Measurements from ENCODE around the gene N4BP3. TPM values are rescaled to one million over a fixed set of nuclear protein-coding genes. Genes with fewer than 3 reads are reported as not detected.

Gene N4BP3
- total RNA-seq, 3 donors from 2014 or later: 0.32 to 9.8 (median 4.9) TPM

GRCh38 chr5:178080056-178080455, 33.3 kb upstream of the N4BP3 start:
- Histone ChIP-seq H3K27me3 (peaks cover 0 to 7% of the 10 kb centered on the region in 2 donors), H3K4me3 (no peak overlapping the region), H3K9me3 (no peaks in the 10 kb centered on the region), H3K4me1 (no peaks in the 10 kb centered on the region), H3K36me3 (no peaks in the 10 kb centered on the region), H3K27ac (peak overlapping the region; percentile 48 to 68)
- intact Hi-C loops (cut with DNase I; ENCODE audit: low total_unique reads): loop anchor here (10.0 kb wide), 1 partner anchor 445 kb away; no protein-coding TSS in a partner anchor
- no peak for DNase-seq (ENCODE audit: low spot score in 2 of 2)
- TF ChIP-seq POLR2A (IDR thresholded peaks at IDR 0.05): no peak
- TF ChIP-seq CTCF (IDR thresholded peaks at IDR 0.05): no peak
- no peak for TF ChIP-seq POLR2AphosphoS5 (IDR thresholded peaks at IDR 0.05)

- intact Hi-C loops (cut with DNase I; ENCODE audit: low total_unique reads): loop anchor here (10.0 kb wide), 1 partner anchor 446 kb away; no protein-coding TSS in a partner anchor
- no peaks in the 10 kb centered on the region for H3K4me1 ChIP-seq
- H3K36me3 ChIP-seq: no peaks in the 10 kb centered on the region
- TF ChIP-seq POLR2AphosphoS5 (IDR thresholded peaks at IDR 0.05) (peak in 1 of 3 donors; percentile 58), POLR2A (IDR thresholded peaks at IDR 0.05) (no peak), CTCF (IDR thresholded peaks at IDR 0.05) (no peak)
- H3K27me3 ChIP-seq: no peaks in the 10 kb centered on the region
- no peaks in the 10 kb centered on the region for H3K9me3 ChIP-seq
- no peak overlapping the region for H3K4me3 ChIP-seq
- peak; percentile 39 to 75 for DNase-seq (ENCODE audit: low spot score in 2 of 2)
- peak overlapping the region; percentile 68 to 79 for H3K27ac ChIP-seq
Measured at GRCh38 chr5:178080618-178081410, 32.5 kb upstream of the N4BP3 start.

GRCh38 chr5:178081571-178082243, 31.6 kb upstream of the N4BP3 start:
- Histone ChIP-seq H3K4me3 (no peak overlapping the region), H3K27ac (peak overlapping the region; percentile 68 to 82), H3K9me3 (no peaks in the 10 kb centered on the region), H3K36me3 (no peaks in the 10 kb centered on the region), H3K27me3 (no peaks in the 10 kb centered on the region), H3K4me1 (no peaks in the 10 kb centered on the region)
- TF ChIP-seq CTCF (IDR thresholded peaks at IDR 0.05): no peak
- TF ChIP-seq POLR2AphosphoS5 (IDR thresholded peaks at IDR 0.05): no peak
- TF ChIP-seq POLR2A (IDR thresholded peaks at IDR 0.05): no peak
- peak; percentile 43 to 67 for DNase-seq (ENCODE audit: low spot score in 2 of 2)
- intact Hi-C loops (cut with DNase I; ENCODE audit: low total_unique reads): loop anchor here (10.0 kb wide), 1 partner anchor 447 kb away; no protein-coding TSS in a partner anchor

- no peak for TF ChIP-seq POLR2AphosphoS5 (IDR thresholded peaks at IDR 0.05)
- no peak for TF ChIP-seq POLR2A (IDR thresholded peaks at IDR 0.05)
- TF ChIP-seq CTCF (IDR thresholded peaks at IDR 0.05): no peak
- DNase-seq (ENCODE audit: low spot score in 2 of 2): no peak
- H3K27me3 ChIP-seq: no peaks in the 10 kb centered on the region
- no peak overlapping the region for H3K27ac ChIP-seq
- H3K4me1 ChIP-seq: no peaks in the 10 kb centered on the region
- intact Hi-C loops (cut with DNase I; ENCODE audit: low total_unique reads): loop anchor here (10.0 kb wide), 1 partner anchor 449 kb away; no protein-coding TSS in a partner anchor
- no peaks in the 10 kb centered on the region for H3K9me3 ChIP-seq
- H3K36me3 ChIP-seq: no peaks in the 10 kb centered on the region
- H3K4me3 ChIP-seq: no peak overlapping the region
Measured at GRCh38 chr5:178083922-178084321, 29.4 kb upstream of the N4BP3 start.

- TF ChIP-seq POLR2AphosphoS5 (IDR thresholded peaks at IDR 0.05) (no peak), CTCF (IDR thresholded peaks at IDR 0.05) (no peak), POLR2A (IDR thresholded peaks at IDR 0.05) (no peak)
- Histone ChIP-seq H3K27ac (no peak overlapping the region), H3K27me3 (no peaks in the 10 kb centered on the region), H3K4me1 (no peaks in the 10 kb centered on the region), H3K4me3 (no peak overlapping the region), H3K9me3 (no peaks in the 10 kb centered on the region), H3K36me3 (no peaks in the 10 kb centered on the region)
- DNase-seq (ENCODE audit: low spot score in 2 of 2): no peak
- intact Hi-C loops (cut with DNase I; ENCODE audit: low total_unique reads): loop anchor here (10.0 kb wide), 1 partner anchor 451 kb away; no protein-coding TSS in a partner anchor
Measured at GRCh38 chr5:178085316-178085715, 28.0 kb upstream of the N4BP3 start.
